ENCODE results near the gene NMD3. TPM values are rescaled to one million over a fixed set of nuclear protein-coding genes. Genes with fewer than 3 reads are reported as not detected.
"Not testable (repeated sequence)": the region's sequence is repeated elsewhere in the genome, so short reads cannot be mapped to it uniquely, and the experiment has no call there.

Gene NMD3
- total RNA-seq, 1 experiment from 2014 or later = 61.7 TPM

GRCh38 chr3:161175506-161175905, 45.6 kb upstream of the NMD3 start:
- no peak for DNase-seq
- Histone ChIP-seq H3K27me3 (replicated peaks; ENCODE audit: control insufficient read depth, insufficient read depth, low read length) (no peaks in the 10 kb centered on the region), H3K4me3 (ENCODE audit: low read depth, low read length) (no peak overlapping the region), H3K9me3 (no peaks in the 10 kb centered on the region), H3K4me1 (peaks cover 4% of the 10 kb centered on the region; the same call in 1 of the 2 replicates), H3K36me3 (ENCODE audit: control insufficient read depth, insufficient read depth, low read length) (no peaks in the 10 kb centered on the region)
- CTCF ChIA-PET = interaction anchor here (0.6 kb wide), 1 partner anchor 336 kb away, joined by 3 read pairs; no protein-coding TSS in a partner anchor
- no peak overlapping the region for H3K4me3 Mint-ChIP-seq (ENCODE audit: unreplicated experiment)
- POLR2A ChIA-PET = no interaction called here
- TF ChIP-seq, protein P1, sequence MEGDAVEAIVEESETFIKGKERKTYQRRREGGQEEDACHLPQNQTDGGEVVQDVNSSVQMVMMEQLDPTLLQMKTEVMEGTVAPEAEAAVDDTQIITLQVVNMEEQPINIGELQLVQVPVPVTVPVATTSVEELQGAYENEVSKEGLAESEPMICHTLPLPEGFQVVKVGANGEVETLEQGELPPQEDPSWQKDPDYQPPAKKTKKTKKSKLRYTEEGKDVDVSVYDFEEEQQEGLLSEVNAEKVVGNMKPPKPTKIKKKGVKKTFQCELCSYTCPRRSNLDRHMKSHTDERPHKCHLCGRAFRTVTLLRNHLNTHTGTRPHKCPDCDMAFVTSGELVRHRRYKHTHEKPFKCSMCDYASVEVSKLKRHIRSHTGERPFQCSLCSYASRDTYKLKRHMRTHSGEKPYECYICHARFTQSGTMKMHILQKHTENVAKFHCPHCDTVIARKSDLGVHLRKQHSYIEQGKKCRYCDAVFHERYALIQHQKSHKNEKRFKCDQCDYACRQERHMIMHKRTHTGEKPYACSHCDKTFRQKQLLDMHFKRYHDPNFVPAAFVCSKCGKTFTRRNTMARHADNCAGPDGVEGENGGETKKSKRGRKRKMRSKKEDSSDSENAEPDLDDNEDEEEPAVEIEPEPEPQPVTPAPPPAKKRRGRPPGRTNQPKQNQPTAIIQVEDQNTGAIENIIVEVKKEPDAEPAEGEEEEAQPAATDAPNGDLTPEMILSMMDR (IDR thresholded peaks at IDR 0.05; ENCODE audit: insufficient read depth in 1 of 2, low read depth in 1 of 2, low read length in 1 of 2, severe bottlenecking in 1 of 2, unreplicated experiment in 1 of 2) = no peak
- peaks cover 6% of the 10 kb centered on the region for H3K4me1 Mint-ChIP-seq (ENCODE audit: low read depth, unreplicated experiment)
- intact Hi-C loops (cut with micrococcal nuclease; ENCODE audit: unreplicated experiment) = no loop called here
- H3K27ac Mint-ChIP-seq (ENCODE audit: unreplicated experiment) = no peak overlapping the region
- H3K27me3 Mint-ChIP-seq (ENCODE audit: insufficient read depth, unreplicated experiment) = no peaks in the 10 kb centered on the region
- peaks cover 10% of the 10 kb centered on the region for H3K9me3 Mint-ChIP-seq (ENCODE audit: unreplicated experiment)
- BruUV-seq (replicated peaks) = no TSS peak
- no peaks in the 10 kb centered on the region for H3K36me3 Mint-ChIP-seq (ENCODE audit: insufficient read depth, unreplicated experiment)

GRCh38 chr3:161177991-161178390, 43.1 kb upstream of the NMD3 start:
- H3K27ac Mint-ChIP-seq (ENCODE audit: unreplicated experiment) = no peak overlapping the region
- no peak for DNase-seq
- H3K4me1 Mint-ChIP-seq (ENCODE audit: low read depth, unreplicated experiment) = peaks cover 13% of the 10 kb centered on the region
- H3K9me3 ChIP-seq = no peaks in the 10 kb centered on the region
- peaks cover 29% of the 10 kb centered on the region for H3K4me1 ChIP-seq
- H3K36me3 ChIP-seq (ENCODE audit: control insufficient read depth, insufficient read depth, low read length) = no peaks in the 10 kb centered on the region
- BruUV-seq (replicated peaks) = no TSS peak
- no peaks in the 10 kb centered on the region for H3K27me3 Mint-ChIP-seq (ENCODE audit: insufficient read depth, unreplicated experiment)
- TF ChIP-seq, protein P1 (IDR thresholded peaks at IDR 0.05; ENCODE audit: insufficient read depth in 1 of 2, low read depth in 1 of 2, low read length in 1 of 2, severe bottlenecking in 1 of 2, unreplicated experiment in 1 of 2) = no peak
- H3K27me3 ChIP-seq (replicated peaks; ENCODE audit: control insufficient read depth, insufficient read depth, low read length) = no peaks in the 10 kb centered on the region
- no peaks in the 10 kb centered on the region for H3K36me3 Mint-ChIP-seq (ENCODE audit: insufficient read depth, unreplicated experiment)
- CTCF ChIA-PET = no interaction called here
- POLR2A ChIA-PET = no interaction called here
- intact Hi-C loops (cut with micrococcal nuclease; ENCODE audit: unreplicated experiment) = no loop called here
- H3K9me3 Mint-ChIP-seq (ENCODE audit: unreplicated experiment) = peaks cover 10% of the 10 kb centered on the region
- H3K4me3 ChIP-seq (ENCODE audit: low read depth, low read length) = no peak overlapping the region
- H3K4me3 Mint-ChIP-seq (ENCODE audit: unreplicated experiment) = no peak overlapping the region

DNA sequence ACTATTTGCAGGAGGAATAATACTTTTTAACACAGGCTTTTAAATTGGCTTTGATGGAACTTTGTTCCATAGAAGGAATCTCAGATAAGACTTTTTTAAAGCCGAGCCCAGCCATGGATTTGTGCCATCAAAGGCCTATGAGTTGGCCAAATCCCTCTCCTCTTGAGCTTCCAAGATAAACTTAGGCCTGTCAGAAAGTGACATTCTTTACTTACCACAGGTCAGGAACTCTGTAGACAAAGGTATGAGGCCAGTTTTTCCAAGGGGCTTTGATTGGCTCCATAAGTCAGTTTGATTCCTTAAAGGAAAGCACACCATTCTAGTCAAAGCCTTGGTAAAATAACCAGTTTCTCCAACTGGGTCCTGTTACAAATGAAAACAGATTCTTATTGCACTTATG, 39.7 kb upstream of the NMD3 start:
- peak; percentile 10 to 39 for DNase-seq
- H3K27ac Mint-ChIP-seq (ENCODE audit: unreplicated experiment); H3K27me3 Mint-ChIP-seq (ENCODE audit: insufficient read depth, unreplicated experiment); H3K4me3 Mint-ChIP-seq (ENCODE audit: unreplicated experiment); BruUV-seq (replicated peaks); H3K4me3 ChIP-seq (ENCODE audit: low read depth, low read length); intact Hi-C loops (cut with micrococcal nuclease; ENCODE audit: unreplicated experiment); H3K27me3 ChIP-seq (replicated peaks; ENCODE audit: control insufficient read depth, insufficient read depth, low read length); H3K9me3 ChIP-seq; H3K36me3 ChIP-seq (ENCODE audit: control insufficient read depth, insufficient read depth, low read length); CTCF ChIA-PET; H3K36me3 Mint-ChIP-seq (ENCODE audit: insufficient read depth, unreplicated experiment); POLR2A ChIA-PET; H3K9me3 Mint-ChIP-seq (ENCODE audit: unreplicated experiment): not testable (repeated sequence)
- H3K4me1 Mint-ChIP-seq (ENCODE audit: low read depth, unreplicated experiment) = peaks cover 13% of the 10 kb centered on the region
- peaks cover 29% of the 10 kb centered on the region for H3K4me1 ChIP-seq

DNA sequence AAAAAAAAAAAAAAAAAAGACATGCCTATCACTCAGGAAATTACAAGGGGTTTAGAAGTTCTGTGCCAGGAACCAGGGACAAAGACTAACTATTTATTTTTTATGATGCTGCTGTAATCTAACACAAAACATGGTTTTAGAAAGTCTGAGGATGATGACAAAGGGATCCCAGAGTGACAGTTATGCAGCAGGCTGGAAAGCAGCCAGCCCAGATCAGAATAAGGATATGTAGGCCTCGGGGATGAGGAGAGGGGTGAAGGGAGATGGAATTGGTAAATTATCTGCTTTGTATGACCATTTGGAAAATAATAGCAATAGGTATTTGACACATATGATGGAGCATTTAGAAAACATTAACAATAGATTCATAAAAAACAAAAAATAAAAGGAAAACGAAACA, 34.1 kb upstream of the NMD3 start:
- H3K9me3 Mint-ChIP-seq (ENCODE audit: unreplicated experiment) = no peaks in the 10 kb centered on the region
- H3K27me3 Mint-ChIP-seq (ENCODE audit: insufficient read depth, unreplicated experiment) = no peaks in the 10 kb centered on the region
- CTCF ChIA-PET = no interaction called here
- H3K9me3 ChIP-seq = no peaks in the 10 kb centered on the region
- peaks cover 10% of the 10 kb centered on the region; the same call in 1 of the 2 replicates for H3K4me1 ChIP-seq
- TF ChIP-seq, protein P1 (IDR thresholded peaks at IDR 0.05; ENCODE audit: insufficient read depth in 1 of 2, low read depth in 1 of 2, low read length in 1 of 2, severe bottlenecking in 1 of 2, unreplicated experiment in 1 of 2) = no peak
- no TSS peak for BruUV-seq (replicated peaks)
- no peaks in the 10 kb centered on the region for H3K27me3 ChIP-seq (replicated peaks; ENCODE audit: control insufficient read depth, insufficient read depth, low read length)
- H3K4me3 ChIP-seq (ENCODE audit: low read depth, low read length) = no peak overlapping the region
- H3K4me3 Mint-ChIP-seq (ENCODE audit: unreplicated experiment) = no peak overlapping the region
- POLR2A ChIA-PET = no interaction called here
- no peaks in the 10 kb centered on the region for H3K4me1 Mint-ChIP-seq (ENCODE audit: low read depth, unreplicated experiment)
- DNase-seq = no peak
- H3K36me3 ChIP-seq (ENCODE audit: control insufficient read depth, insufficient read depth, low read length) = no peaks in the 10 kb centered on the region
- no peak overlapping the region for H3K27ac Mint-ChIP-seq (ENCODE audit: unreplicated experiment)
- intact Hi-C loops (cut with micrococcal nuclease; ENCODE audit: unreplicated experiment) = no loop called here
- no peaks in the 10 kb centered on the region for H3K36me3 Mint-ChIP-seq (ENCODE audit: insufficient read depth, unreplicated experiment)

Measured in Caco-2 (cell line).